Panc1 (cell line): ENCODE measurements around the gene L2HGDH.

Experiments
- CTCF ChIP-seq: fragments of 450-650 bp; IDR thresholded peaks from 2 replicates; pipeline ENCODE4 v1.5.1; 2017; ENCODE audit warnings: mild to moderate bottlenecking
- REST ChIP-seq, 2 experiments: IDR thresholded peaks; 2 replicates each; pipeline ENCODE4 v1.6.1; 2011 to 2012; ENCODE audit warnings: low read depth in 2 of 2, control low read depth in 1 of 2, low read length in 1 of 2, mild to moderate bottlenecking in 1 of 2, moderate library complexity in 1 of 2; ENCODE audit not compliant: insufficient read depth in 1 of 2

- TF ChIP-seq CTCF (no peak), REST (IDR thresholded peaks at IDR 0.05; ENCODE audit: insufficient read depth in 1 of 2, low read depth in 2 of 2, low read length in 1 of 2) (no peak)
Observed at GRCh38 chr14:50257732-50258131, 54.3 kb downstream of the L2HGDH start.
